ENCODE results near the gene CELF4.
A peak's percentile ranks its signal among the peaks of the same experiment; 100 is the strongest.

CELF4 gene

DNA sequence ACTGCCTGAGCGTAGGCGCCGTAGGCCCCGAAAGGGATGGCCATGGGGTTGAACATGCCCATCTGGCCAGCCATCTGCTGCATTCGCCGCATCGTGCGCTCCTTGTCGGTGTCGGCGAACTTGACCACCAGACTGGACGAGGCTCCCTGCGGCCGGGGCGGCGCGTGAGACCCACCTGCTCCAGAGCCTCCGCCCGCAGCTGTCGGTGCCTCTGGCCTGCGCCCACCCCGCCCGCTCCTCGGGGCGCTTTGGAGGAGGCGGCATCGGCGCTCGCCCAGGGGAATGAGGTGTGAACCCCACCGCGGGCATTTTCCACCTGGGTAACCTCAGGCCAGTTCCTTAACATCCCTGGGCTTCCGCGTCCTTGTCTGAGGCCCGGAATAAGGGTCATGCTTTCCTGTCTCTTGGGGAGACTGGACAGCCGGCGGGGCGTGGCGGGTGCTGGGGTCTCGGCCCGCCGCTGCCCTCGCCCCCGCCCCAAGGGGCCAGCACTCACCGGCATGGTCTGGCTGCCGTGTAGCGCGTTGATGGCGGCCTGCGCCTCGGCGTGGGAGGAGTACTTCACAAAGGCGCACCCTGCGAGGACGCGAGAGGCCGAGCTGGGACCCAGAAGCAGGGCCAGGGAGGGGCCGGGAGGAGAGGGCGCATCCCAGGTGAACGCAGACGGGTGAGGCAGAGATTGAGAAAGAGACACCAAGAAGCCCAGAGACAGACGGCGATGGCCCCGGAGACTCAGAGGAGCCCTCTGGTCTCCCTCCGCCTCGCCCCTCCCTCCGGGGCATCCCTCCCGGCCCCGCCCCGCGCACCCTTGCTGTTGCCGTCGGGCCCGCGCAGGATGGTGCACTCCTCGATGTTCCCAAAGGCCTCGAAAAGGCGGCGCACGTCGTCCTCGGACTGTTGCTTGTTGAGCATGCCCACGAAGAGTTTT, 291.0 kb downstream of the CELF4 start:
- DNase-seq: no peak

GRCh38 chr18:37272841-37273240, 292.8 kb downstream of the CELF4 start:
- DNase-seq: no peak

DNA sequence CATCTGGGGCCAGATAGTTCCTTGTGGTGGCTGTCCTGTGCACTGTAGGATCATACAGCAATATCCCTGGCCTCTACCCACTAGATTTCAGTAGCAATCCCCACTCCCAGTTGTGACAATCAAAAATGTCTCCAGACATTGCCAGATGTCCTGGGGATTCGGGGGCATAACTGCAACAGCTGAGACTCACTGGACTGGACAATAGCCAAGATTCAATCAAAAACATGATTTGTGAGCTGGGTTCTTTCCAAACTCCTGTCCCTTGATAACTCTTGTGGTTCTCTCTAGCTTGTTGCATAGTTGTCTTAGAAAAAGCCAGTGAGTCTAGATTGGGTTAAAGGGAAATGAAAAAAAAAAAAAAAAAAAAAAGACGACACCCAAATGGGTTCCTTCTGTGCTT, 293.4 kb downstream of the CELF4 start:
- peak; percentile 36 for DNase-seq

GRCh38 chr18:37270666-37271052, 294.9 kb downstream of the CELF4 start:
- DNase-seq: no peak

DNA sequence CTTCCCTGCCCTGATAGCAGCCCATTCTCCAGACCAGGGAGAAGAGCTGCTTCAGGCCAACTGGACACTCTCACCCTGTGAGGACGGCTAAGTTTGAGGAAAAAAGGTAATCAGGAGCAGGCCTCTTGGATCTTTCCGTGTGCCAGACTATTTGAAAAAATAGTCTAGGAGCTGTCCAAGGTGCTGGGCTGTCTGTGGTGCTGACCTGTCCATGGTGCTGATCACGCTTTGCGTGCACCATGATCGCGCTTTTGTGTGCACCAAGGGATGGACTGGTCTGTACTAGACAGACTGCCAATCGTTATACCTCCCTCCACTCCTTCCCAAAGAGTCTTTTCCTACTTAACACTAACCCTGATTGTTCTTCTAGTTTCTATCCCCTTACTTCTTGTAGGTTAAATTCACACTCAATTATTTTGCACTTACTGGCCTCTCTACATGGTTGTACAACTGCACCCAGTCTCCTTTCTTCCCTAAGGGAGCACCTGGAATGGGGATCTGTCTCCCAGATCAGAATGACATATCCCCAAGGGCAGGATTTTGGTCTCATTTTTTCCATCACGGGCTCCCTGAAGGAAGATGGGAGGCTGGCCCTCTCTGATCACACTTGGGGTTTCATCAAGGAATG, 295.4 kb downstream of the CELF4 start:
- DNase-seq: no peak

DNA sequence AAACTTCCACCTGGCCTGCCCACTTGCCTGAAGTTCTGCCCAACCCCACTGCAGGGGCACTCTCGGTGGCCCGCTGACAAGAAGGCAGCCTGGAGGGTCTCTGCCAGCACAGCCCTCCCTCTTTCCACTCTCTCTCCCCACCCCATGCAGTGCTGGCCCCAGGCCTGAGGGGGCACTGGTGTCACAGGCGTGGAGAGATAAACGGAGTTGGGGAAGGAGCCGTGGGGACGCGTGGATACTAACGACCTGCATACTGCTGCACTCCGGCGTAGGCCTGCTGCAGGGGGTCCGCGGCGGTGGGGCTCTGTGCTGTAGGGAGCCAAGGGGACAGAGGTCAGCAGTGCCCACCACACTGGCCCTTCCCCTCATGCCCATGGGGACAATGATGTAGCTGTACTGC, 299.3 kb downstream of the CELF4 start:
- no peak for DNase-seq

- no peak for DNase-seq
These were observed 300.2 kb downstream of the CELF4 start for GRCh38 chr18:37265382-37265781.

- no peak for DNase-seq
These were observed 300.6 kb downstream of the CELF4 start for GRCh38 chr18:37264956-37265355.

DNA sequence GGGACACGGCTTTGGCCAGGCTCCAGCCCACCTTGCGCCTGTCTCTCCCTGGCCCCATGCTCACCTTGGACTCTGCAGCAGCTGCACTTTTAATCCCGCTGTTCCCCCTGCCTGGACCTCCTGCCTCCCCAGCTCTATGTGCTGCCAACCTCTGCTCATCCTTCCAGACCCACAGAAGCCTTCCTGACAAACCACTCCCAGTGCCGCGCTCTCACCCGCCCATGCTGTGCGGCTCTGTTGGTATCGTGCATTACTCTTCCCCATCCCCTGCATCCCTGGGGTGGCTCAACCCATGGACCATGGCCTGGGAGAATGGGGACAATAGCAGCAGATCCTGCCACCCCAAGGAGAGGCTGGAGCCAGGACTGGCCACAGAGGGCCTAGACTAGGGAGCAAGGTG, 303.6 kb downstream of the CELF4 start:
- DNase-seq: no peak

DNA sequence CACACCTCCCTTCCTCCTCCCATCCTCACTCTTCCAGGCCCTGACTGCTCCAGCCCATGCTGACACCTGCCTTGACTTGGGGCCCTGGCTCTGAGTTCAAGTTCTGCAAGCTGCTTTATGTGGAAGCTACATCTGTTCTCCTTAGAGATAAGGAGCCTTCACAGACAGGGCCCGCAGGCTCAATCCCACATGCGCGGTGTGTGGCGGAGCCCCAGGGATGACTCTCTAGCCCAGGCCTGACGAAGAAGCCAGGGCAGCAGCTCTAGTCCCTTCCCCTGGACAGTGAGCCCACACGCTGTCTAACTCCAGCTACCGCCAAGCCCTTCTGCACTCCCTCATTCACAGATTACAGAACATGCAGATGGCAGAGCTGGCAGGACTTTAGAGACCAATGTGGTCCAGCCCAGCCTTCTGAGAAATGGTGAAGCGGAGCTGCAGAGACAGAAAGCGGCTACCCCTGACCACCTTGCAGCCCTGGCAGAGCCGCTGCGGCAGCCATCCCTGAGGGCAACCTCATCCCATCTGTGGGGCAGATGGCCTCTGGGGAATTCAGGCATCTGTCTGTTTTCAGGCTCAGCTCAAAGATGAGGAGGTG, 304.3 kb downstream of the CELF4 start:
- no peak for DNase-seq

DNA sequence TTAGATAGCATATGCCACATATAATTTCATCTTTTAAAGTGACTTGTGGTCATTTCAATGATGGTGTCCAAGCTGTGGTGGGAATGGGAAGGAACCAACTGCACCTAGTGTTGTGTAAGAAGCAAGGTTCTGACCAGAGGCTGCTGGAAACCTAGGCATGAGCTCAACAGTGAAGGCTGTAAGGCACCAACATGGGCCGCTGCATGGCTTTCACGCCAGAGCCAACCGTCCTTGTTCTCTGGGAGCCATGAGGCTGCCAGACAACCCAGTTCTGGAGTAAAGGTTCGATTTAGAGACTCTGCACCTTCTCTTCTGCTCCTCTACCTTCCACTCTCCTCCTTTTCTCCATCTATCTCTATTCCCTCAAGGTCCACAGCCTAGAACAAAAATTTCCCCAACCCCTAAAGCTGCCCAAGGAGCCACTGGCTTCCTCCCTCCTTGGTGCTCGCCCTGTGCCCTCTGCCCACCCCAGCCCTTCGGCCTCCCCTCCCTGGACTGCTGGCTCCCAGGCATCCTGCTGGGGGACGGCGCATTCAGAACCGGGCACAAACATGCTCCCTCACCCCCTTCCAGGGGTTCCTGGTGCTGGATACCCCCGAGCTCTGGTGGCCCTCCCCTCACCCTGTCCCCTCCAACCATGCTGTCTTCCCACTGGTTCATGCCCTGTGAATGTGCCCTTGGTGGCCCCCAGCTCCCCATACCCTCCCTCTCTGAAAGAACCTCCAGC, 305.1 kb downstream of the CELF4 start:
- no peak for DNase-seq

- no peak for DNase-seq
These were observed 305.9 kb downstream of the CELF4 start for GRCh38 chr18:37259711-37260110.

GRCh38 chr18:37258819-37259218, 306.8 kb downstream of the CELF4 start:
- DNase-seq: no peak

DNA sequence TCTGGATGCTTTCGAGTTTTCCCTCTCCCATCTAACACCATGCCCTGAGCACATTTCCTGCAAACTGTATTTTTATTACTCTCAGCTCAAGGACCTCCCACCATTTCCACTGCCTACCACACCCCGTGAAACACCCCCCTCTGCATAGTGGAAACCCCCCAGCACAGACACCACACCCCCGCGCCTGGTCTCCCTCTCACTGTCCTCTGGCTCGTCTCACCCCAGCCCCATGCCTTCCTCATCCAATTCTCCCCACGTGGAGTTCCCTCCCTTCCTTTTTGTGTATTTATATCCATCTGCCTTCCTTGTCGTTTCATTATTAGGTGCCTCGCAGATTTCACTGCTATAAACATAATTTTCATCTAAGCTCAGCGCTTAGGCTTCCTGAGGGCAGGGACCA, 307.5 kb downstream of the CELF4 start:
- no peak for DNase-seq

DNA sequence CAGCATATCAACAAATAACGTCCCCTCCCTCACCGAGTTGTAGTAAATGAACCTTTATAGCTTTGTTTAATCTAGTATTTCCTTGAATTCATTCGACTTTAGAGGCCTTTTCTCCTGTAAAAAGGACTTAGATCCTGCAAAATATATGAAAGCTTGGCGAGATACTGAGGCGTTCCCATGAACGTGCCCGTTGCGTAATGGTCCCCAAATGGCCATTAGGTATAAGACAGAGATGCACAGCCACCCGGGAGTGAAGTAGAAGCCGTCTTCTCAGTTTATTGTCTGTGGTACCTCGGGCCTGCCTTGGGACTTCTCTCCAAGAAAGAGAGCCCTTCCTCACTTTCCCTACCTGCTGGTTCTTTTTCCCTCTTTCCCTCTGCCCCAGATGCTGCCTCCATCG, 310.6 kb downstream of the CELF4 start:
- no peak for DNase-seq

GRCh38 chr18:37254236-37254754, 311.3 kb downstream of the CELF4 start:
- peak; percentile 40 for DNase-seq

DNA sequence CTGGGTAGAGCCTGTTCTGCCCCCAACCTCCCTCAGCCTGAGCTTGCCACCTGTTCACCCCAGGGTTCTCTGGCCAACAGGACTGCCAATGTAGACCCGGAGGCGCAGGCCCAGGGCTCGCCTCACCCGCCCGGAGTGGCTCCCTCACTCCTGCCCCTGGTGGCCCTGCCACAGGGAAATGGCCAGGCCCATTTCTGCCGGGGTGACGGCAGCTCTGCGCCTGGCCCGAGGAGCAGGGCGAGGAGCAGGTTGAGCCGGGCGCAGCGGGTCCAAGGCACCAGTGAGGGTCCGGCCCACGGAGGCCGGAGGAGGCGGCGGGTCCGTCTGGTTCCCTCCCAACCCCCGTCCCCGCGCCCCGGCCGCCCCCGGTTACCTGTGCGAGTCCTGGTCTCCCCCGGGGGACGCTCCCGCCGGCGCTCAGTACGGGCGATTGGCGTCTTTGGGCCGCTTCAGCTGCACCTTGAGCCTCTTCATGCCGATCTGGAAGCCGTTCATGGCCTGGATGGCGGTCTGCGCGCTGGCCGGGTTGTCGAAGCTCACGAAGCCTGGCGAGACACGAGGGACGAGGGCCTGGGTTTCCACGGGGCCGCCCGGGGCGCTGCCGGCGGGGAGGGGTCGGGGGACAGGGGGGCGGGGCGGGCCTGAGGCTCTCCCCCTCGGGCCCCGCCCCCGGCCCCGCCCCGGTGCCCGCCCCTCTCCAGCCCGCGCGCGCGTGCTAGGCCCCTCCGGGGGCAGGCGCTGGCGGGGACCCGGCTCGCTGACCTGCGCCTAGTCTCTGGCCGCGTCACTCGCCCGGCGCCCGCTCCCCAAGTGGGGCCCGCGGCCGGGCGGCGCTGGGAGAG, 312.0 kb downstream of the CELF4 start:
- DNase-seq: peak; percentile 81

- DNase-seq: no peak
These were observed 312.7 kb downstream of the CELF4 start for GRCh38 chr18:37252854-37253393.

DNA sequence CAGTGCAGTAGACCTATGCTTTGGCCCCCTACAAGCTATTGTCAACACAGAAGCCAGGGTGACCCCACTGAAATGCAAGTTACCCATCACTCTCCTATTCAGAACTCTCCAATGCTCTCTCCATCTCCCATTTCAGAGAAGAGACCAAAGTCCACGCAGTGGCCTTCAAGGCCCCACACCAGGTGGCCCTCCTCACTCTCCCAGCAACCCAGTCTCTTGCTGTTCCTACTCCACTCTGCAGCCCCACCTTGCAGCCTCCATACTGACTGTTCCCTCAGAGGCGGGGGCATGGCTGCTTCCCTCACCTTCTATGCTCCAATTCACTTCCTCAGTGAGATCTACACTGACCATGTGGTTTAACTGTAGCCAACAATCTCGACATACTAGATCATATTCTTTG, 313.3 kb downstream of the CELF4 start:
- no peak for DNase-seq

DNA sequence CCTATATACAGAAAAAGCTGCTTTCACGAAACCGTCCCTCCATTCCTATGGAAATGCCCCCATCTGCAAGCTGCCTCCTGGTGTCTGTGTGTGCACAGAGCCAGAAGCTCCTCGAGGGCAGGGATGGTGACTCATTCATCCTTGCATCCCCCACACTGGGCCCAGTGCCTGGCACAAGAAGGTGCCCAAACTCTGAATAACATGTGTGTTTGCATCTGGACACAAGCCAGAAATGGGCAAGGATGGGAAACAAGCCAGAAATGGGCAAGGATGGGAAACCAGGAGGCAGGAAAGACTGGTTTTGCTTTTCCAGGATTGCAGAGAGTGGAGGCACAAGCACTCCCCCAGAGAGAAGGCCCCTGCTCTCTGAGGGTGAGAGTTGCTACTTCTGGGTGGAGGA, 313.9 kb downstream of the CELF4 start:
- no peak for DNase-seq

DNA sequence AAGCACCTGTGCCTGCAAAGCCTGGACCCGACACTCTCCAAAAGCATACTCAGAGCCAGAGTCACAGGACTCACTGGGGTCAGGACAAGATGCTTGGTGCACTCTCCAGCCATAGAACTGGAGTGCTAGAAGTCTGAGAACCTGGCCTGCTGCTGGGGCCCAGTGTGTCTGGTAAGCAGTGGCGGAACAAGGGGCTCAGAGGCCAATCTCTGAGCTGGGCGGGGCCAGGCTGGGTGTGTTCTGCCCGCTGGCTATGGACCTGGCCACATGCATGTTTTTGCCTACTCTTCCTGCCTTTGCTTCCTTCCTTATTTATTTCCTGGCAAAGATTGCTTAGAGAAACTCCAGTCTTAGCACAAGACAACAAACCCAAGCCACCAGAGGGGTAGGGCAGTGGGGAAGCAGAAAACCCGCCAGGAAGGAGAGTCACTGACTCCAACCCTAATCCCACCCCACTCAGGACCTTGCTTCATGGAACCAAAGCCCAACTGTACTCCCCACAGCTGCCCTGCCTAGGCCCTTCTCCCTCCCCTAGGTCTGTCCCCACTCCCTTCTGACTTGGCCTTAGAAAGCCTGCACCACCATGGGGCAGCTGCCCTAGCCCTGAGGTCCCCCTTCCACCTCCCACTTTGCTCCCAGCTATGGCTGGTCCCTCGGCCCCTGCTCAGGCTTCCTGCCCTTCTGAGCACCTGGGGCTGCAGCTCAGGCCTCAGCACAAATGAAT, 315.5 kb downstream of the CELF4 start:
- no peak for DNase-seq

All from NCI-H1105 (cell line).